Stimulated activated CD8-positive, alpha-beta memory T cell treated with anti-CD3 and anti-CD28 coated beads, Interleukin-12 subunit alpha, Interleukin-12 subunit beta, amount 100 ng/mL, for 24 hours (primary cell): ENCODE data around the gene ERVMER34-1.

Experiments
- DNase-seq: peaks from one replicate; pipeline ENCODE4 v3.0.0-alpha.2; 2020; ENCODE audit errors: extremely low read depth

ERVMER34-1 gene

GRCh38 chr4:52721968-52722815, 29.0 kb downstream of the ERVMER34-1 start:
- DNase-seq: peak; percentile 70

GRCh38 chr4:52718123-52718522, 33.1 kb downstream of the ERVMER34-1 start:
- DNase-seq: no peak

GRCh38 chr4:52716364-52717151, 34.7 kb downstream of the ERVMER34-1 start:
- no peak for DNase-seq

- DNase-seq: no peak
These were observed 35.3 kb downstream of the ERVMER34-1 start for GRCh38 chr4:52715914-52716313.

GRCh38 chr4:52715255-52715897, 35.8 kb downstream of the ERVMER34-1 start:
- DNase-seq: no peak

- DNase-seq: no peak
These were observed 36.5 kb downstream of the ERVMER34-1 start for GRCh38 chr4:52714597-52715254.

- DNase-seq: no peak
These were observed 37.7 kb downstream of the ERVMER34-1 start for GRCh38 chr4:52713456-52713937.

GRCh38 chr4:52712251-52713130, 38.7 kb downstream of the ERVMER34-1 start:
- DNase-seq: peak; percentile 96

- no peak for DNase-seq
These were observed 39.4 kb downstream of the ERVMER34-1 start for GRCh38 chr4:52711834-52712250.

GRCh38 chr4:52711272-52711671, 40.0 kb downstream of the ERVMER34-1 start:
- no peak for DNase-seq

GRCh38 chr4:52709155-52709554, 42.1 kb downstream of the ERVMER34-1 start:
- DNase-seq: no peak

- DNase-seq: no peak
These were observed 46.6 kb downstream of the ERVMER34-1 start for GRCh38 chr4:52704661-52705060.

- DNase-seq: no peak
These were observed 47.1 kb downstream of the ERVMER34-1 start for GRCh38 chr4:52704133-52704532.

- no peak for DNase-seq
These were observed 50.0 kb downstream of the ERVMER34-1 start for GRCh38 chr4:52701207-52701606.

- no peak for DNase-seq
These were observed 56.3 kb downstream of the ERVMER34-1 start for GRCh38 chr4:52694936-52695335.

- DNase-seq: no peak
These were observed 57.7 kb downstream of the ERVMER34-1 start for GRCh38 chr4:52693492-52693891.
